HEK293 (cell line): Measurements from ENCODE around the gene PDE4B.

ENCODE experiments used
- CTCF ChIA-PET: fragments of 350-600 bp; formaldehyde crosslinking; extraction: SDS; loops from one replicate; lab custom pipeline; 2021; ENCODE audit warnings: antibody characterized with exemption; lab: Yijun Ruan, JAX
- POLR2A ChIA-PET: fragments of 300-600 bp; formaldehyde crosslinking; extraction: SDS; loops from one replicate; lab custom pipeline; 2020; ENCODE audit warnings: antibody characterized with exemption, inconsistent platforms; lab: Yijun Ruan, JAX
- H3K27ac ChIP-seq: fragments of 200-500 bp; sonication (Bioruptor generic); 2 replicates; pipeline ENCODE4 v1.5.1; 2014; ENCODE audit warnings: low read depth, low read length, control low read depth, inconsistent platforms; ENCODE audit errors: extremely low read depth
- H3K36me3 ChIP-seq, 2 experiments: fragments of 200-500 bp in 1 of 2; sonication (Bioruptor generic) in 1 of 2; 1 replicate in 1 of 2; 2 replicates in 1 of 2; pipeline ENCODE4 v1.5.1; 2014 to 2017; ENCODE audit warnings: inconsistent platforms in 2 of 2, low read length in 2 of 2; ENCODE audit not compliant: control insufficient read depth in 2 of 2, insufficient read depth in 1 of 2
- H3K4me1 ChIP-seq: fragments of 200-500 bp; sonication (Bioruptor generic); 2 replicates; pipeline ENCODE4 v1.5.1; 2014; ENCODE audit warnings: mild to moderate bottlenecking, low read length, inconsistent platforms; ENCODE audit not compliant: control insufficient read depth, insufficient read depth
- H3K4me3 ChIP-seq: 2 replicates; pipeline ENCODE4 v1.5.1; 2011; ENCODE audit warnings: low read depth, mild to moderate bottlenecking, control low read depth, low read length, moderate library complexity
- H3K9me3 ChIP-seq: fragments of 200-500 bp; sonication (Bioruptor generic); 2 replicates; pipeline ENCODE4 v1.5.1; 2014; ENCODE audit warnings: low read depth, low read length, inconsistent platforms; ENCODE audit not compliant: control insufficient read depth, insufficient read depth
- BCL11A ChIP-seq: fragments of 450-650 bp; formaldehyde crosslinking; IDR thresholded peaks from 2 replicates; pipeline ENCODE4 v1.5.1; 2016; ENCODE audit warnings: low read depth, missing biosample characterization, missing genetic modification characterization
- FEZF1 ChIP-seq: fragments of 450-650 bp; formaldehyde crosslinking; IDR thresholded peaks from 2 replicates; pipeline ENCODE4 v1.5.1; 2016; ENCODE audit warnings: missing biosample characterization, missing genetic modification characterization
- HOXD13 ChIP-seq: sonication (generic); formaldehyde crosslinking; IDR thresholded peaks from 2 replicates; pipeline ENCODE4 v1.8.0; 2022; ENCODE audit warnings: missing genetic modification reagents, borderline replicate concordance
- IKZF3 ChIP-seq: fragments of 450-650 bp; IDR thresholded peaks from 2 replicates; pipeline ENCODE4 v1.5.0; 2018; ENCODE audit warnings: missing biosample characterization, mild to moderate bottlenecking, missing genetic modification characterization, moderate library complexity
- KLF8 ChIP-seq: fragments of 450-650 bp; formaldehyde crosslinking; IDR thresholded peaks from 2 replicates; pipeline ENCODE4 v1.5.1; 2016; ENCODE audit warnings: missing biosample characterization, missing genetic modification characterization
- MEIS1 ChIP-seq: sonication (generic); formaldehyde crosslinking; IDR thresholded peaks from 2 replicates; pipeline ENCODE4 v1.8.1; 2022; ENCODE audit warnings: missing genetic modification reagents, mild to moderate bottlenecking, borderline replicate concordance
- OVOL3 ChIP-seq: fragments of 450-650 bp; formaldehyde crosslinking; IDR thresholded peaks from 2 replicates; pipeline ENCODE4 v1.5.1; 2016; ENCODE audit warnings: missing biosample characterization, missing genetic modification characterization
- ZBTB11 ChIP-seq: fragments of 450-650 bp; formaldehyde crosslinking; conservative IDR thresholded peaks from 2 replicates; pipeline ENCODE4 v1.5.1; 2016; ENCODE audit warnings: low read depth, missing biosample characterization, missing genetic modification characterization
- ZBTB20 ChIP-seq: fragments of 450-650 bp; formaldehyde crosslinking; IDR thresholded peaks from 2 replicates; pipeline ENCODE4 v1.5.1; 2016; ENCODE audit warnings: missing biosample characterization, missing genetic modification characterization
- ZNF10 ChIP-seq: fragments of 450-650 bp; formaldehyde crosslinking; IDR thresholded peaks from 2 replicates; pipeline ENCODE4 v1.5.1; 2017; ENCODE audit warnings: missing biosample characterization, missing genetic modification characterization
- ZNF114 ChIP-seq: fragments of 450-650 bp; formaldehyde crosslinking; IDR thresholded peaks from 2 replicates; pipeline ENCODE4 v1.5.0; 2017; ENCODE audit warnings: missing biosample characterization, missing genetic modification characterization
- ZNF18 ChIP-seq: fragments of 450-650 bp; formaldehyde crosslinking; IDR thresholded peaks from 2 replicates; pipeline ENCODE4 v1.5.1; 2016; ENCODE audit warnings: missing biosample characterization, missing genetic modification characterization
- ZNF184 ChIP-seq: fragments of 450-650 bp; IDR thresholded peaks from 2 replicates; pipeline ENCODE4 v1.5.1; 2018; ENCODE audit warnings: missing biosample characterization, mild to moderate bottlenecking, missing genetic modification characterization
- ZNF202 ChIP-seq: fragments of 450-650 bp; formaldehyde crosslinking; IDR thresholded peaks from 2 replicates; pipeline ENCODE4 v1.5.1; 2016; ENCODE audit warnings: missing biosample characterization, missing genetic modification characterization, borderline replicate concordance
- ZNF223 ChIP-seq: fragments of 450-650 bp; formaldehyde crosslinking; IDR thresholded peaks from 2 replicates; pipeline ENCODE4 v1.5.1; 2016; ENCODE audit warnings: missing biosample characterization, missing genetic modification characterization
- ZNF366 ChIP-seq: fragments of 450-650 bp; formaldehyde crosslinking; conservative IDR thresholded peaks from 2 replicates; pipeline ENCODE4 v1.5.1; 2016; ENCODE audit warnings: missing biosample characterization, missing genetic modification characterization
- ZNF423 ChIP-seq: fragments of 450-650 bp; formaldehyde crosslinking; IDR thresholded peaks from 2 replicates; pipeline ENCODE4 v1.5.1; 2016; ENCODE audit warnings: missing biosample characterization, missing genetic modification characterization
- ZNF473 ChIP-seq: fragments of 450-650 bp; formaldehyde crosslinking; IDR thresholded peaks from 2 replicates; pipeline ENCODE4 v1.5.1; 2017; ENCODE audit warnings: missing biosample characterization, missing genetic modification characterization
- ZNF501 ChIP-seq: fragments of 450-650 bp; formaldehyde crosslinking; IDR thresholded peaks from 2 replicates; pipeline ENCODE4 v1.5.1; 2016; ENCODE audit warnings: missing biosample characterization, missing genetic modification characterization
- ZNF518A ChIP-seq: fragments of 450-650 bp; formaldehyde crosslinking; conservative IDR thresholded peaks from 2 replicates; pipeline ENCODE4 v1.5.1; 2016; ENCODE audit warnings: low read depth, missing biosample characterization, missing genetic modification characterization
- ZNF596 ChIP-seq: fragments of 450-650 bp; IDR thresholded peaks from 2 replicates; pipeline ENCODE4 v1.5.0; 2018; ENCODE audit warnings: missing biosample characterization, mild to moderate bottlenecking, missing genetic modification characterization, moderate library complexity
- ZNF624 ChIP-seq: fragments of 450-650 bp; formaldehyde crosslinking; IDR thresholded peaks from 2 replicates; pipeline ENCODE4 v1.5.1; 2017; ENCODE audit warnings: missing biosample characterization, missing genetic modification characterization
- ZNF654 ChIP-seq: fragments of 450-650 bp; formaldehyde crosslinking; IDR thresholded peaks from 2 replicates; pipeline ENCODE4 v1.5.1; 2016; ENCODE audit warnings: low read depth, missing biosample characterization, missing genetic modification characterization
- ZNF791 ChIP-seq: fragments of 450-650 bp; formaldehyde crosslinking; IDR thresholded peaks from 2 replicates; pipeline ENCODE4 v1.5.1; 2016; ENCODE audit warnings: missing biosample characterization, missing genetic modification characterization
- TF ChIP-seq, protein P1 (sequence below): fragments of 450-650 bp; formaldehyde crosslinking; IDR thresholded peaks from 2 replicates; pipeline ENCODE4 v1.5.1; 2016; ENCODE audit warnings: missing biosample characterization, missing genetic modification characterization, borderline replicate concordance

Gene PDE4B

GRCh38 chr1:66046415-66046814 lies 253.7 kb downstream of the PDE4B start (continued):
- TF ChIP-seq ZBTB20 (tag by site-specific recombination) (no peak), ZNF473 (tag by site-specific recombination) (no peak)

GRCh38 chr1:66048011-66048410 lies 255.3 kb downstream of the PDE4B start:
- POLR2A ChIA-PET, result no interaction called here
- H3K4me1 ChIP-seq, result no peaks in the 10 kb centered on the region
- H3K9me3 ChIP-seq, result no peaks in the 10 kb centered on the region
- TF ChIP-seq ZBTB11, result no peak
- no peak for TF ChIP-seq IKZF3 (tag by site-specific recombination)
- no peak for TF ChIP-seq KLF8 (tag by site-specific recombination)
- no peak for TF ChIP-seq ZNF223 (tag by site-specific recombination)
- TF ChIP-seq ZNF184 (tag by site-specific recombination), result no peak
- no peak for TF ChIP-seq OVOL3 (tag by site-specific recombination)
- no peak for TF ChIP-seq HOXD13 (CRISPR knock-in tag)
- TF ChIP-seq BCL11A (tag by site-specific recombination), result no peak
- no peak for TF ChIP-seq ZNF473 (tag by site-specific recombination)
- TF ChIP-seq ZNF114 (tag by site-specific recombination), result no peak
- CTCF ChIA-PET, result no interaction called here
- no peaks in the 10 kb centered on the region for H3K36me3 ChIP-seq
- no peak overlapping the region for H3K4me3 ChIP-seq
- no peak overlapping the region for H3K27ac ChIP-seq

GRCh38 chr1:66050123-66050522 lies 257.4 kb downstream of the PDE4B start:
- no peaks in the 10 kb centered on the region for H3K9me3 ChIP-seq
- ChIA-PET CTCF (no interaction called here), POLR2A (no interaction called here)
- no peaks in the 10 kb centered on the region for H3K36me3 ChIP-seq
- H3K4me3 ChIP-seq, result no peak overlapping the region
- H3K4me1 ChIP-seq, result no peaks in the 10 kb centered on the region
- H3K27ac ChIP-seq, result no peak overlapping the region
- TF ChIP-seq ZNF202 (no peak), ZNF10 (tag by site-specific recombination) (no peak), ZNF654 (tag by site-specific recombination) (no peak), ZNF624 (tag by site-specific recombination) (no peak), ZNF366 (tag by site-specific recombination) (no peak), MEIS1 (CRISPR knock-in tag) (no peak), ZNF18 (tag by site-specific recombination) (no peak), ZNF423 (tag by site-specific recombination) (no peak), ZNF596 (no peak), ZNF501 (tag by site-specific recombination) (no peak), FEZF1 (tag by site-specific recombination) (no peak), ZNF518A (tag by site-specific recombination) (no peak), ZNF791 (no peak)
- TF ChIP-seq, protein P1, sequence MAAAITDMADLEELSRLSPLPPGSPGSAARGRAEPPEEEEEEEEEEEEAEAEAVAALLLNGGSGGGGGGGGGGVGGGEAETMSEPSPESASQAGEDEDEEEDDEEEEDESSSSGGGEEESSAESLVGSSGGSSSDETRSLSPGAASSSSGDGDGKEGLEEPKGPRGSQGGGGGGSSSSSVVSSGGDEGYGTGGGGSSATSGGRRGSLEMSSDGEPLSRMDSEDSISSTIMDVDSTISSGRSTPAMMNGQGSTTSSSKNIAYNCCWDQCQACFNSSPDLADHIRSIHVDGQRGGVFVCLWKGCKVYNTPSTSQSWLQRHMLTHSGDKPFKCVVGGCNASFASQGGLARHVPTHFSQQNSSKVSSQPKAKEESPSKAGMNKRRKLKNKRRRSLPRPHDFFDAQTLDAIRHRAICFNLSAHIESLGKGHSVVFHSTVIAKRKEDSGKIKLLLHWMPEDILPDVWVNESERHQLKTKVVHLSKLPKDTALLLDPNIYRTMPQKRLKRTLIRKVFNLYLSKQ (tag by site-specific recombination), result no peak
